H9 (cell line): ENCODE measurements around the gene BRD1. TPM values are rescaled to one million over a fixed set of nuclear protein-coding genes. Genes with fewer than 3 reads are reported as not detected.
A peak's percentile ranks its signal among the peaks of the same experiment; 100 is the strongest.

Experiments used
- DNase-seq: peaks from one replicate; pipeline ENCODE4 v3.0.0-alpha.2; 2017
- H2AFZ ChIP-seq: one replicate; pipeline ENCODE4 v1.6.1; 2013; ENCODE audit warnings: mild to moderate bottlenecking, low read length, control low read depth, moderate library complexity
- H2AK5ac ChIP-seq: 2 replicates; pipeline ENCODE4 v1.6.1; 2013; ENCODE audit warnings: low read length, control low read depth, mixed read lengths; ENCODE audit not compliant: insufficient read length
- H2BK120ac ChIP-seq: one replicate; pipeline ENCODE4 v1.6.1; 2013; ENCODE audit warnings: low read depth, mild to moderate bottlenecking, low read length, control low read depth, inconsistent platforms; ENCODE audit not compliant: poor library complexity, severe bottlenecking
- H2BK12ac ChIP-seq: 2 replicates; pipeline ENCODE4 v1.6.1; 2013; ENCODE audit warnings: low read length, control low read depth, mixed read lengths, low read depth; ENCODE audit not compliant: insufficient read length
- H2BK15ac ChIP-seq: 2 replicates; pipeline ENCODE4 v1.6.1; 2013; ENCODE audit warnings: low read depth, low read length, control low read depth
- H2BK20ac ChIP-seq: one replicate; pipeline ENCODE4 v1.6.1; 2013; ENCODE audit warnings: low read depth, mild to moderate bottlenecking, low read length, control low read depth, inconsistent platforms; ENCODE audit not compliant: poor library complexity, severe bottlenecking
- H2BK5ac ChIP-seq: 2 replicates; pipeline ENCODE4 v1.6.1; 2013; ENCODE audit warnings: low read length, control low read depth, mixed read lengths; ENCODE audit not compliant: insufficient read length
- H3K14ac ChIP-seq: 2 replicates; pipeline ENCODE4 v1.6.1; 2013; ENCODE audit warnings: low read length, control low read depth; ENCODE audit not compliant: insufficient read depth
- H3K18ac ChIP-seq: 2 replicates; pipeline ENCODE4 v1.6.1; 2013; ENCODE audit warnings: low read depth, mild to moderate bottlenecking, mixed read lengths, low read length, control low read depth; ENCODE audit not compliant: insufficient read length
- H3K23ac ChIP-seq: 2 replicates; pipeline ENCODE4 v1.6.1; 2013; ENCODE audit warnings: low read length, control low read depth, mixed read lengths, low read depth; ENCODE audit not compliant: insufficient read length
- H3K23me2 ChIP-seq: 2 replicates; pipeline ENCODE4 v1.6.1; 2013; ENCODE audit warnings: low read depth, mild to moderate bottlenecking, mixed read lengths, low read length, control low read depth; ENCODE audit not compliant: insufficient read length, poor library complexity, severe bottlenecking
- H3K27ac ChIP-seq: 2 replicates; pipeline ENCODE4 v1.5.1; 2013; ENCODE audit warnings: low read length, control low read depth, mixed read lengths, low read depth; ENCODE audit not compliant: insufficient read length
- H3K27me3 ChIP-seq: 2 replicates; pipeline ENCODE4 v1.6.1; 2013; ENCODE audit warnings: low read length, control low read depth, inconsistent platforms; ENCODE audit not compliant: insufficient read depth
- H3K4ac ChIP-seq: 2 replicates; pipeline ENCODE4 v1.6.1; 2013; ENCODE audit warnings: low read depth, mild to moderate bottlenecking, control low read depth, inconsistent platforms, low read length, moderate library complexity
- H3K4me1 ChIP-seq: 2 replicates; pipeline ENCODE4 v1.6.1; 2013; ENCODE audit warnings: low read length, control low read depth, inconsistent platforms; ENCODE audit not compliant: insufficient read depth
- H3K4me2 ChIP-seq: 2 replicates; pipeline ENCODE4 v1.6.1; 2013; ENCODE audit warnings: low read length, control low read depth, mixed read lengths; ENCODE audit not compliant: insufficient read length, insufficient read depth
- H3K56ac ChIP-seq: 2 replicates; pipeline ENCODE4 v1.6.1; 2013; ENCODE audit warnings: low read depth, mild to moderate bottlenecking, mixed read lengths, low read length, control low read depth; ENCODE audit not compliant: insufficient read length
- H3K79me1 ChIP-seq: 2 replicates; pipeline ENCODE4 v1.6.1; 2013; ENCODE audit warnings: low read depth, mild to moderate bottlenecking, moderate library complexity, low read length, control low read depth, inconsistent platforms; ENCODE audit not compliant: insufficient read depth, poor library complexity, severe bottlenecking
- H3K79me2 ChIP-seq: 2 replicates; pipeline ENCODE4 v1.6.1; 2013; ENCODE audit warnings: low read length, control low read depth, inconsistent platforms; ENCODE audit not compliant: insufficient read depth
- H3K9ac ChIP-seq: 2 replicates; pipeline ENCODE4 v1.6.1; 2013; ENCODE audit warnings: low read length, control low read depth, mixed read lengths; ENCODE audit not compliant: insufficient read length; ENCODE audit errors: extremely low read depth
- H3K9me3 ChIP-seq: one replicate; pipeline ENCODE4 v1.6.1; 2013; ENCODE audit warnings: low read depth, low read length, inconsistent platforms; ENCODE audit not compliant: control insufficient read depth
- H3T11ph ChIP-seq: one replicate; pipeline ENCODE4 v1.6.1; 2013; ENCODE audit warnings: mild to moderate bottlenecking, low read length, control low read depth, inconsistent platforms
- H4K20me1 ChIP-seq: one replicate; pipeline ENCODE4 v1.6.1; 2013; ENCODE audit not compliant: control insufficient read depth, insufficient read length, insufficient read depth
- H4K5ac ChIP-seq: 2 replicates; pipeline ENCODE4 v1.6.1; 2013; ENCODE audit warnings: low read depth, mild to moderate bottlenecking, mixed read lengths, low read length, control low read depth; ENCODE audit not compliant: insufficient read length
- H4K8ac ChIP-seq: replicated peaks from 2 replicates; pipeline ENCODE4 v1.6.1; 2013; ENCODE audit warnings: low read length, control low read depth, mixed read lengths, low read depth; ENCODE audit not compliant: insufficient read length
- H4K91ac ChIP-seq: 2 replicates; pipeline ENCODE4 v1.6.1; 2013; ENCODE audit warnings: low read depth, mild to moderate bottlenecking, moderate library complexity, mixed read lengths, low read length, control low read depth; ENCODE audit not compliant: insufficient read length
- H3K27ac Mint-ChIP-seq, 3 experiments: 2 replicates in 2 of 3; 3 replicates in 1 of 3; pipeline ENCODE4 v1.8.0; 2020 to 2021; ENCODE audit warnings: mixed read lengths in 3 of 3, mild to moderate bottlenecking in 1 of 3, moderate library complexity in 1 of 3
- H3K27me3 Mint-ChIP-seq: 2 replicates; pipeline ENCODE4 v1.8.0; 2021; ENCODE audit warnings: low read depth, mild to moderate bottlenecking, moderate library complexity, mixed read lengths
- H3K36me3 Mint-ChIP-seq, 3 experiments: 2 replicates in 2 of 3; 3 replicates in 1 of 3; pipeline ENCODE4 v1.8.0; 2020 to 2021; ENCODE audit warnings: low read depth in 3 of 3, mixed read lengths in 3 of 3; ENCODE audit not compliant: insufficient read depth in 1 of 3
- H3K4me1 Mint-ChIP-seq, 2 experiments: 2 replicates each; pipeline ENCODE4 v1.8.0; 2020; ENCODE audit warnings: mixed read lengths in 2 of 2
- H3K4me3 Mint-ChIP-seq, 2 experiments: 2 replicates in 1 of 2; 3 replicates in 1 of 2; pipeline ENCODE4 v1.8.0; 2020 to 2021; ENCODE audit warnings: mild to moderate bottlenecking in 2 of 2, mixed read lengths in 2 of 2, moderate library complexity in 1 of 2
- H3K9me3 Mint-ChIP-seq, 2 experiments: 2 replicates in 1 of 2; 3 replicates in 1 of 2; pipeline ENCODE4 v1.8.0; 2020; ENCODE audit warnings: mild to moderate bottlenecking in 2 of 2, mixed read lengths in 2 of 2, moderate library complexity in 1 of 2
- CTCF ChIP-seq: fragments of 200-600 bp; sonication (generic); conservative IDR thresholded peaks from 3 replicates; pipeline ENCODE4 v1.8.0; 2021; ENCODE audit warnings: antibody characterized with exemption, mild to moderate bottlenecking
- WGBS: extraction: QIAGEN DNeasy Blood & Tissue Kit; methylation state at CpG from one replicate; pipeline ENCODE4 v1.1.7; 2013; ENCODE audit warnings: missing lambda C conversion rate, low lambda C conversion rate, mixed read lengths; ENCODE audit not compliant: insufficient read length; ENCODE audit errors: extremely low coverage; 5-methylcytosine and 5-hydroxymethylcytosine counted together
- total RNA-seq: library from RNA; stranded (reverse); gene quantifications from 2 replicates; pipeline ENCODE4 v1.2.1, GENCODE V29; 2021

BRD1 gene
- total RNA-seq, 1 experiment from 2014 or later: 51.3 TPM

- no peaks in the 10 kb centered on the region for H3K4me1 ChIP-seq
- H3K4me3 Mint-ChIP-seq: no peak overlapping the region
Observed at GRCh38 chr22:49820984-49821383, 6.7 kb downstream of the BRD1 start.

More at GRCh38 chr22:49820984-49821383, 6.7 kb downstream of the BRD1 start:
- no peak overlapping the region for H2AFZ ChIP-seq
- no peak overlapping the region for H2BK120ac ChIP-seq
- H3K4ac ChIP-seq: no peak overlapping the region
- H2BK15ac ChIP-seq: no peak overlapping the region
- H2BK5ac ChIP-seq: no peak overlapping the region
- H3K36me3 Mint-ChIP-seq: peaks cover 62 to 93% (median 86%) of the 10 kb centered on the region in 3 experiments
- no peak overlapping the region for H4K91ac ChIP-seq
- peaks cover 12% of the 10 kb centered on the region for H3K79me1 ChIP-seq
- no peak overlapping the region for H4K8ac ChIP-seq
- H3K9me3 Mint-ChIP-seq: no peaks in the 10 kb centered on the region
- H2AK5ac ChIP-seq: no peak overlapping the region
- H4K20me1 ChIP-seq: no peaks in the 10 kb centered on the region
- H4K5ac ChIP-seq: no peak overlapping the region
- no peak overlapping the region for H3K4me2 ChIP-seq
- H3K56ac ChIP-seq: no peak overlapping the region
- H2BK20ac ChIP-seq: no peak overlapping the region
- no peak overlapping the region for H3K27ac ChIP-seq
- no peak overlapping the region for H3T11ph ChIP-seq
- H3K4me1 Mint-ChIP-seq: peaks cover 13 to 16% of the 10 kb centered on the region in 2 experiments
- no peak overlapping the region for H3K9ac ChIP-seq
- H3K9me3 ChIP-seq: no peaks in the 10 kb centered on the region
- peaks cover 3% of the 10 kb centered on the region for H3K23me2 ChIP-seq
- no peak for DNase-seq
- no peaks in the 10 kb centered on the region; the same call in 1 of the 2 replicates for H3K27me3 Mint-ChIP-seq
- no peak overlapping the region for H3K18ac ChIP-seq
- peaks cover 58% of the 10 kb centered on the region; the same call in 1 of the 2 replicates for H3K79me2 ChIP-seq
- no CpG with 5 or more reads among the region's 7 CpGs for WGBS
- H3K14ac ChIP-seq: no peak overlapping the region
- 0 out of 3 replicates have a peak, but pooled peaks have one; percentile 12 for TF ChIP-seq CTCF
- no peak overlapping the region for H2BK12ac ChIP-seq
- H3K27ac Mint-ChIP-seq: peak overlapping the region in 1 of 3 experiments; percentile 68; a peak in 2 of 7 replicates
- no peaks in the 10 kb centered on the region for H3K27me3 ChIP-seq
- H3K23ac ChIP-seq: no peak overlapping the region
